ENCODE results near the gene ELF2.
"Not testable (repeated sequence)": the region's sequence is repeated elsewhere in the genome, so short reads cannot be mapped to it uniquely, and the experiment has no call there.

The ELF2 gene

DNA sequence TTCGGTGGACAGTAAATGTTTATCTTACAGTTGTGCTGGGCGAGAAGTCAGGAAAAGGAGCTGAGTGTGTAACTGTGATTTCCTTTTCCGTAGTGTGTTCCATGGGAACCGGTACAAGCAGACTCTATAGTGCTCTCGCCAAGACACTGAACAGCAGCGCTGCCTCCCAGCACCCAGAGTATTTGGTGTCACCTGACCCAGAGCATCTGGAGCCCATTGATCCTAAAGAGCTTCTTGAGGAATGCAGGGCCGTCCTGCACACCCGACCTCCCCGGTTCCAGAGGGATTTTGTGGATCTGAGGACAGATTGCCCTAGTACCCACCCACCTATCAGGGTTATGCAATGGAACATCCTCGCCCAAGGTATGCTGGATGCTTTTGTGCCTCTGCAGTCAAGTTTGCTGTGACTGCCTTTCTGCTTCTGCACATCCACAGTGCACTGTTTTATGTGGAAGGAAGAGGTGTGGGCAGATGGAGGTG, 134.0 kb downstream of the ELF2 start:
- H3K27me3 Mint-ChIP-seq, result no peaks in the 10 kb centered on the region
- H3K27ac Mint-ChIP-seq, result no peak overlapping the region
- H3K9me3 Mint-ChIP-seq, result no peaks in the 10 kb centered on the region
- no peak for DNase-seq
- H3K36me3 Mint-ChIP-seq (ENCODE audit: low read depth), result peaks cover 69% of the 10 kb centered on the region
- peaks cover 17% of the 10 kb centered on the region for H3K4me1 Mint-ChIP-seq (ENCODE audit: low read depth)
- no peak overlapping the region for H3K4me3 Mint-ChIP-seq

DNA sequence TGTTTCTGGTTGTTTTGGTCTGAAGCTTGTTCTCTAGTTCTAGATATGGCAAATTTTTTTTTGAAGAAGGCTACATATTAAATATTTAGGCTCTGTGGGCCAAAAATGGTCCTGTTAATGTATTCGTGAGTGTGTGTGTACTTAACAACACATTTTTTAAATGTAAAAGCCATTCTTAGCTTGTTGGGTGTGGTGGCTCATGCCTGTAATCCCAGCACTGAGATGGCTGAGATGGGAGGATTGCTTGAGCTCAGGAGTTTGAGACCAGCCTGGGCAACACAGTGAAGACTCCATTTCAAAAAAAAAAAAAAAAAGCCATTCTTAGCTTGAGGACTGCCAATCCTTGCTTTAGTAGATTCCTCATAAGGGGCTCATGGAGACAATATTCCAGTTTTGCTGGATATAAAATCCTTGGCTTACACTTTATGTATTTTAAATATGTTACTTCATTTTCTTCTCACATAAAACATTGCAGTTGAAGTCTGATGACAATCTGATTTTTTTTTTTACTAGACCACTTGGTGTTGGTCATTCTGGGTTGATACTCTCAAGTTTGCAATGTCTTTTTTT, 138.1 kb downstream of the ELF2 start:
- no peaks in the 10 kb centered on the region for H3K9me3 Mint-ChIP-seq
- no peaks in the 10 kb centered on the region for H3K27me3 Mint-ChIP-seq
- DNase-seq, result no peak
- H3K4me3 Mint-ChIP-seq, result no peak overlapping the region
- no peak overlapping the region for H3K27ac Mint-ChIP-seq
- peaks cover 15% of the 10 kb centered on the region for H3K4me1 Mint-ChIP-seq (ENCODE audit: low read depth)
- peaks cover 56% of the 10 kb centered on the region for H3K36me3 Mint-ChIP-seq (ENCODE audit: low read depth)

GRCh38 chr4:139036885-139037284, 140.1 kb downstream of the ELF2 start:
- Mint-ChIP-seq H3K9me3 (no peaks in the 10 kb centered on the region), H3K36me3 (ENCODE audit: low read depth) (peaks cover 43% of the 10 kb centered on the region), H3K27ac (no peak overlapping the region), H3K27me3 (no peaks in the 10 kb centered on the region), H3K4me1 (ENCODE audit: low read depth) (peaks cover 16% of the 10 kb centered on the region), H3K4me3 (no peak overlapping the region)
- DNase-seq, result no peak

GRCh38 chr4:139035650-139036049, 141.4 kb downstream of the ELF2 start:
- DNase-seq, result no peak
- no peak overlapping the region for H3K4me3 Mint-ChIP-seq
- H3K27me3 Mint-ChIP-seq, result no peaks in the 10 kb centered on the region
- H3K27ac Mint-ChIP-seq, result peak overlapping the region; percentile 0
- peaks cover 17% of the 10 kb centered on the region for H3K4me1 Mint-ChIP-seq (ENCODE audit: low read depth)
- H3K36me3 Mint-ChIP-seq (ENCODE audit: low read depth), result peaks cover 41% of the 10 kb centered on the region
- H3K9me3 Mint-ChIP-seq, result no peaks in the 10 kb centered on the region

- peaks cover 16% of the 10 kb centered on the region for H3K4me1 Mint-ChIP-seq (ENCODE audit: low read depth)
- no peak overlapping the region for H3K4me3 Mint-ChIP-seq
- peak; percentile 63 for DNase-seq
- H3K27ac Mint-ChIP-seq, result no peak overlapping the region
- peaks cover 21% of the 10 kb centered on the region for H3K36me3 Mint-ChIP-seq (ENCODE audit: low read depth)
- H3K27me3 Mint-ChIP-seq, result no peaks in the 10 kb centered on the region
- H3K9me3 Mint-ChIP-seq, result no peaks in the 10 kb centered on the region
Observed at GRCh38 chr4:139030614-139031235, 146.3 kb downstream of the ELF2 start.

GRCh38 chr4:139029866-139030363, 147.1 kb downstream of the ELF2 start:
- H3K4me3 Mint-ChIP-seq, DNase-seq, H3K9me3 Mint-ChIP-seq, H3K27ac Mint-ChIP-seq, H3K27me3 Mint-ChIP-seq: not testable (repeated sequence)
- Mint-ChIP-seq H3K36me3 (ENCODE audit: low read depth) (peaks cover 22% of the 10 kb centered on the region), H3K4me1 (ENCODE audit: low read depth) (peaks cover 18% of the 10 kb centered on the region)

GRCh38 chr4:139028191-139028661, 148.8 kb downstream of the ELF2 start:
- Mint-ChIP-seq H3K4me3 (no peak overlapping the region), H3K4me1 (ENCODE audit: low read depth) (peaks cover 14% of the 10 kb centered on the region), H3K27ac (no peak overlapping the region), H3K9me3 (no peaks in the 10 kb centered on the region), H3K27me3 (no peaks in the 10 kb centered on the region), H3K36me3 (ENCODE audit: low read depth) (peaks cover 35% of the 10 kb centered on the region)
- DNase-seq, result no peak

GRCh38 chr4:139027776-139028175, 149.2 kb downstream of the ELF2 start:
- H3K36me3 Mint-ChIP-seq (ENCODE audit: low read depth), result peaks cover 37% of the 10 kb centered on the region
- no peak for DNase-seq
- no peaks in the 10 kb centered on the region for H3K9me3 Mint-ChIP-seq
- H3K4me3 Mint-ChIP-seq, result no peak overlapping the region
- H3K27ac Mint-ChIP-seq, result no peak overlapping the region
- no peaks in the 10 kb centered on the region for H3K27me3 Mint-ChIP-seq
- peaks cover 14% of the 10 kb centered on the region for H3K4me1 Mint-ChIP-seq (ENCODE audit: low read depth)

GRCh38 chr4:139025841-139026240, 151.2 kb downstream of the ELF2 start:
- Mint-ChIP-seq H3K27me3 (no peaks in the 10 kb centered on the region), H3K4me1 (ENCODE audit: low read depth) (peaks cover 10% of the 10 kb centered on the region), H3K9me3 (no peaks in the 10 kb centered on the region), H3K27ac (no peak overlapping the region), H3K36me3 (ENCODE audit: low read depth) (peaks cover 47% of the 10 kb centered on the region), H3K4me3 (no peak overlapping the region)
- DNase-seq, result no peak

- Mint-ChIP-seq H3K4me3 (no peak overlapping the region), H3K27ac (no peak overlapping the region), H3K9me3 (no peaks in the 10 kb centered on the region), H3K4me1 (ENCODE audit: low read depth) (peaks cover 14% of the 10 kb centered on the region), H3K36me3 (ENCODE audit: low read depth) (peaks cover 54% of the 10 kb centered on the region), H3K27me3 (no peaks in the 10 kb centered on the region)
- no peak for DNase-seq
Observed at GRCh38 chr4:139024686-139025085, 152.3 kb downstream of the ELF2 start.

- H3K4me1 Mint-ChIP-seq (ENCODE audit: low read depth), result peaks cover 28% of the 10 kb centered on the region
- H3K4me3 Mint-ChIP-seq, result no peak overlapping the region
- H3K9me3 Mint-ChIP-seq, result no peaks in the 10 kb centered on the region
- no peaks in the 10 kb centered on the region for H3K27me3 Mint-ChIP-seq
- H3K36me3 Mint-ChIP-seq (ENCODE audit: low read depth), result peaks cover 59% of the 10 kb centered on the region
- H3K27ac Mint-ChIP-seq, result no peak overlapping the region
- DNase-seq, result no peak
Observed at GRCh38 chr4:139022835-139023234, 154.2 kb downstream of the ELF2 start.

DNA sequence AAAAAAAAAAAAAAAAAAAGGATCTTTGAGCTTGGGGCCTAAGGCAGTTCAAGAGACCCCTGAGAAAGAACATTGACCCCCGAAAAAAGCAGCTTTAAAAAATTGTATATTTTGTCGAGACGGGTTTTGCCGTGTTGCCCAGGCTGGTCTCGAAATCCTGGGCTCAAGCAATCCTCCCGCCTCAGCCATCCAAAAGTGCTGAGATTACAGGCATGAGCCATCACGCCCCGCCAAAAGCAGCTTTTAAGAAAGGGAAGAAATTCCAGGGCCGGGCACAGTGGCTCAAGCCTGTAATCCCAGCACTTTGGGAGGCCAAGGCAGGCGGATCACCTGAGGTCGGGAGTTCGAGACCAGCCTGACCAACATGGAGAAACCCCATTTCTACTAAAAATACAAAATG, 155.9 kb downstream of the ELF2 start:
- not testable (repeated sequence) for H3K27ac Mint-ChIP-seq, H3K27me3 Mint-ChIP-seq, DNase-seq, H3K9me3 Mint-ChIP-seq, H3K4me3 Mint-ChIP-seq
- peaks cover 34% of the 10 kb centered on the region for H3K4me1 Mint-ChIP-seq (ENCODE audit: low read depth)
- peaks cover 65% of the 10 kb centered on the region for H3K36me3 Mint-ChIP-seq (ENCODE audit: low read depth)

GRCh38 chr4:139020384-139020783, 156.6 kb downstream of the ELF2 start:
- Mint-ChIP-seq H3K9me3 (no peaks in the 10 kb centered on the region), H3K27ac (no peak overlapping the region), H3K27me3 (no peaks in the 10 kb centered on the region), H3K36me3 (ENCODE audit: low read depth) (peaks cover 66% of the 10 kb centered on the region), H3K4me3 (no peak overlapping the region), H3K4me1 (ENCODE audit: low read depth) (peaks cover 35% of the 10 kb centered on the region)
- DNase-seq, result no peak

GRCh38 chr4:139018971-139019758, 157.9 kb downstream of the ELF2 start:
- DNase-seq, result no peak
- Mint-ChIP-seq H3K27ac (no peak overlapping the region), H3K27me3 (no peaks in the 10 kb centered on the region), H3K4me1 (ENCODE audit: low read depth) (peaks cover 45% of the 10 kb centered on the region), H3K36me3 (ENCODE audit: low read depth) (peaks cover 56% of the 10 kb centered on the region), H3K9me3 (no peaks in the 10 kb centered on the region), H3K4me3 (no peak overlapping the region)

GRCh38 chr4:139018501-139018900, 158.5 kb downstream of the ELF2 start:
- H3K4me1 Mint-ChIP-seq (ENCODE audit: low read depth), result peaks cover 52% of the 10 kb centered on the region
- DNase-seq, result no peak
- no peaks in the 10 kb centered on the region for H3K27me3 Mint-ChIP-seq
- no peak overlapping the region for H3K27ac Mint-ChIP-seq
- H3K4me3 Mint-ChIP-seq, result peak overlapping the region; percentile 19
- peaks cover 51% of the 10 kb centered on the region for H3K36me3 Mint-ChIP-seq (ENCODE audit: low read depth)
- H3K9me3 Mint-ChIP-seq, result no peaks in the 10 kb centered on the region
